ENCODE measurements around the gene HGS. TPM values are rescaled to one million over a fixed set of nuclear protein-coding genes. Genes with fewer than 3 reads are reported as not detected.

HGS gene
- total RNA-seq (2012; rRNA removed) (49.4 and 52.5 TPM in 2 replicates), polyA plus RNA-seq (2012; rRNA removed) (137 and 169 TPM in 2 replicates), Bru-seq, nascent RNA (percentile 79 among the genes with signal in this experiment), BruChase-seq, experiment 1, labeled RNA remaining after a 6-hour chase (percentile 80 among the genes with signal in this experiment), BruChase-seq, experiment 2, labeled RNA remaining after a 2-hour chase (percentile 77 among the genes with signal in this experiment)
- 46.1 and 98.2 TPM in 2 replicates for polyA plus RNA-seq (2012; cell fraction: cytosol; rRNA removed)
- 423 and 1,279 TPM in 2 replicates for polyA plus RNA-seq (2012; cell fraction: nucleus; rRNA removed; ENCODE audit: low replicate concordance)
- long read RNA-seq, transcript HGS-201 (22 exons, 2,970 nt), result major isoform, 74 of 130 reads
- long read RNA-seq, partial matches to known transcripts, result 34 of 130 reads
- long read RNA-seq, other reads (novel, unspliced or antisense), result 20 of 130 reads

GRCh38 chr17:81683584-81684441, at the start of gene HGS, which contains the start of gene ARL16:
HGS (plus strand) TSS chr17:81684011; CDS start chr17:81684067, 56 bp downstream.
ARL16 (minus strand) TSS chr17:81683797; CDS start chr17:81683753, 44 bp downstream.
- H3K4me2 ChIP-seq (ENCODE audit: low read depth, low read length), result peak within 1 kb of the TSS; percentile 99
- H2AFZ ChIP-seq (replicated peaks; ENCODE audit: low read length, poor library complexity), result peak within 1 kb of the TSS; percentile 87
- no peak within 1 kb of the TSS for H2BK20ac ChIP-seq (ENCODE audit: low read depth, low read length)
- 1% methylated on average over 91 of the region's 112 CpGs; no CpG with 5 or more reads in 1 of the 2 experiments for WGBS, 2 experiments (ENCODE audit: extremely low coverage in 2 of 2, insufficient read length in 1 of 2)
- H3K27ac ChIP-seq (ENCODE audit: insufficient read depth, low read length), result peak within 1 kb of the TSS; percentile 81
- H2BK120ac ChIP-seq (ENCODE audit: low read depth, low read length), result peak within 1 kb of the TSS; percentile 21; the same call in 1 of the 2 replicates
- peak within 1 kb of the TSS; percentile 80 to 95 for H4K8ac ChIP-seq (ENCODE audit: low read depth in 2 of 2, low read length in 2 of 2)
- peak within 1 kb of the TSS; percentile 82 for H3K4ac ChIP-seq (ENCODE audit: low read depth, low read length)
- TF ChIP-seq FOS (IDR thresholded peaks at IDR 0.05; ENCODE audit: low read depth, low read length) (peak; percentile 56; the same call in 1 of the 2 replicates), MAZ (IDR thresholded peaks at IDR 0.05; ENCODE audit: borderline replicate concordance, low read depth, low read length) (peak; percentile 96), ELK1 (IDR thresholded peaks at IDR 0.05; ENCODE audit: borderline replicate concordance, low read depth, low read length) (no peak), POLR2A (IDR thresholded peaks at IDR 0.05; ENCODE audit: low read depth, low read length) (peak; percentile 92), RCOR1 (IDR thresholded peaks at IDR 0.05; ENCODE audit: insufficient replicate concordance, low read length) (no peak), NFE2L2 (IDR thresholded peaks at IDR 0.05; ENCODE audit: low read depth, low read length) (peak; percentile 71; the same call in 1 of the 2 replicates), USF2 (IDR thresholded peaks at IDR 0.05; ENCODE audit: low read depth, low read length) (no peak), RFX5 (IDR thresholded peaks at IDR 0.05; ENCODE audit: low read depth, low read length) (0 out of 2 replicates have a peak, but pooled peaks have one; percentile 9), BHLHE40 (IDR thresholded peaks at IDR 0.05; ENCODE audit: low read depth, low read length) (peak; percentile 43; the same call in 1 of the 2 replicates)
- peak within 1 kb of the TSS; percentile 85 for H4K91ac ChIP-seq (ENCODE audit: insufficient read depth, low read depth, low read length)
- H3K27me3 ChIP-seq (ENCODE audit: control insufficient read depth, insufficient read depth, low read length), result no peaks in the 10 kb centered on the region
- no TSS peak for BruUV-seq (replicated peaks)
- peak within 1 kb of the TSS; percentile 56 for H3K18ac ChIP-seq (ENCODE audit: low read depth, low read length)
- peaks cover 17 to 78% of the 10 kb centered on the region in 2 experiments; a peak in 3 of 4 replicates for H3K79me1 ChIP-seq (ENCODE audit: low read depth in 1 of 2, low read length in 2 of 2)
- ATAC-seq (ENCODE audit: low read depth) (peak; percentile 96), DNase-seq (peak; percentile 99)
- H3K23ac ChIP-seq (ENCODE audit: low read depth, low read length), result peak within 1 kb of the TSS; percentile 98
- peaks cover 6% of the 10 kb centered on the region; the same call in 1 of the 2 replicates for H3K9me1 ChIP-seq (ENCODE audit: insufficient read depth, low read length)
- H3K56ac ChIP-seq (ENCODE audit: extremely low read depth, insufficient read depth, low read length), result peak within 1 kb of the TSS; percentile 64
- intact Hi-C loops (cut with micrococcal nuclease), result no loop called here
- peaks cover 10% of the 10 kb centered on the region for H3K4me1 ChIP-seq (ENCODE audit: control insufficient read depth, insufficient read depth, low read length)
- ChIA-PET CTCF (no interaction called here), POLR2A (ENCODE audit: unreplicated experiment) (interaction anchor here (0.6 to 0.7 kb wide), 2 partner anchors 24 to 206 kb away, joined by 3 to 8 read pairs; no protein-coding TSS in a partner anchor)
- H2BK15ac ChIP-seq (ENCODE audit: low read depth, low read length), result no peak within 1 kb of the TSS; the same call in 2 of the 3 replicates
- dilution Hi-C loops (cut with HindIII; ENCODE audit: low sequenced_read_pairs, unreplicated experiment), result no loop called here
- no peaks in the 10 kb centered on the region for H3K9me3 ChIP-seq (ENCODE audit: control insufficient read depth, insufficient read depth, low read length)
- in situ Hi-C loops (cut with MboI; ENCODE audit: low sequenced_read_pairs), result no loop called here
- H3K9ac ChIP-seq (ENCODE audit: low read depth, low read length), result peak within 1 kb of the TSS; percentile 90
- peak within 1 kb of the TSS; percentile 72 for H4K5ac ChIP-seq (ENCODE audit: low read depth, low read length)
- H3K36me3 ChIP-seq (ENCODE audit: control insufficient read depth, insufficient read depth, low read length), result peaks cover 35% of the 10 kb centered on the region
- H2BK5ac ChIP-seq (ENCODE audit: low read depth, low read length, poor library complexity, severe bottlenecking), result peak within 1 kb of the TSS; percentile 75
- H3K4me3 ChIP-seq (ENCODE audit: insufficient read depth, low read depth, low read length), result peak within 1 kb of the TSS; percentile 68
- peaks cover 49% of the 10 kb centered on the region for H4K20me1 ChIP-seq (ENCODE audit: insufficient read depth, low read length)
- H2AK9ac ChIP-seq (replicated peaks; ENCODE audit: low read depth, low read length, poor library complexity), result peak within 1 kb of the TSS; percentile 97
- H3K14ac ChIP-seq (replicated peaks; ENCODE audit: low read depth, low read length), result peak within 1 kb of the TSS; percentile 79
- H2AK5ac ChIP-seq (ENCODE audit: low read depth, low read length), result peak within 1 kb of the TSS; percentile 99
